Activated T-cell treated with anti-CD3 and anti-CD28 coated beads for 4 hours (primary cell): ENCODE data around the gene TRIM24.

Experiments used
- DNase-seq: peaks from one replicate; pipeline ENCODE4 v3.0.0-alpha.2; 2020

TRIM24 gene

DNA sequence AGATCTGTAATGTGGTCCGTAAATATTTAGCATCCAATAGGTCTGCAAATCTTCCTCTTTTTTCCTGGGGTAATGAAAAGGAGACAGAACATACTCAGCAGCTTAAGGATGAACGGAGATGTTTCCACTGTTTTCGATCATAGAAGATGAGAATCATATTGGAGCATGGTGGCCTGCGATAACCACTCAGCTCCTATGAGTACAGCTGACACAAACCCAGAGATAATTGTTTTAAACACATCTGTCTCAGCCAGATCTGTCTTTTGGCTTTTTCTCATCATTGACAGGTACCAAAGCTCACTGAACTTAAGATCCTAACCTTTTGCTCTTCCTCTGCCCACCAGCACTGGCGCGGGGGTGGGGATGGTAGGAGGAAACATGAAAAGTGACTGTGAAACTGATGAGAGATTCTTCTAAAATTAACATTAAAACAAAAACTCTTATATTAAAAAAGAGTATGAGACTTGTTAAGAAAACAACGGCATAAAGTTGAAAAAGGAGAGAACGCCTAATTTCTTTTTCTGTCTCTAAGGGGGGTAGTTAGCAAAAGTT is 170.1 kb downstream of the TRIM24 start:
- no peak for DNase-seq

DNA sequence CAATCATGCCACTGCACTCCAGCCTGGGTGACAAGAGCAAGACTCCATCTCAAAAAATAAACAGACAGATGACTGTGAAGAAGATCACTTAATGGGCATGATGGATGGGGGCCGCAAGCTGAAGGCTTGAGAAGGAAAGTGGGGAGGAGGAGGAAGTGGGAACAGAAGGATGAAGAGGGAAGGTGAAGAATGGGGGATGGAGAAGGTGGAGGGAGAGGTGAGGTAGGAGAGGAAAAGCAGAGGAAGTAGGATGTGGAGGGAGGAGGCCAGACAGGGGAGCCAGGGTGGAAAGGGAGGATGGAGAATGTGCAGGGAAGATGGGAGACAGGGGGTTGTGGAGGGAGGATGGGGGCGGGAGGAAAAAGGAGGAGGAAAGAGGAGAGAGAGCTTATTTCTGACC is 172.3 kb downstream of the TRIM24 start:
- DNase-seq: no peak

DNA sequence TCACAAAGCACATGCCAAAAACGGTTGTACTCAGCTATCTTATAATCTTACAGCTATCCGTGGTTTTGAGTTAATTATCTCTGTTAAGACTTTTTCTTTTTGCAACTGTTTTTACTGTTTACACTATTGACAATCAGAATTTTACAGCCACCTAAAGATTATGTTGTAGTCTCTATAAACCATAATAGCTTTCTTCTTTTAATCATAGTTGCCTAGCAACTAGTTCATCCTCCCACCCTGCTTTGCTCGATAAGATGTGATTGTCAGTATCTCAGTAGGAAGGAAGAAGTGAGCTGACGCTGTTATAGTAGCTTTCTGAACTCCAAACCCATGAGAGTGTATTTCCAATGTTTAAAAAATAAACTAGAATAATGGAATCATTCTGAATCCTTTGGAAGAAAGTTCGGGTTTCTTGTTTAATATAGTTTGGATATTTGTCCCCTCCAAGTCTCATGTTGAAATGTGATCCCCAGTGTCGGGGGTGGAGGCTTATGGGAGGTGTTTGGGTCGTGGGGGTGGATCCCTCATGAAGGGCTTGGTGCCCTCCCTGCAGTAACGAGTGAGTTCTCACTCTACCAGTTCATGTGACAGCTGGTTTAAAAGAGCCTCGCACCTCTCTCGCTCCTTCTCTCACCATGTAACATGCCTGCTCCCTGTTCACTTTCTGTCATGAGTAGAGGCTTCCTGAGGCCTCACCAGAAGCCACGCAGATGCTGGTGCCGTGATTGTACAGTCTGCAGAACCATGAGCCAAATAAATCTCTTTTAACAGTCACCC is 173.0 kb downstream of the TRIM24 start:
- no peak for DNase-seq
